Measurements from ENCODE around the gene PRRC2B. TPM values are rescaled to one million over a fixed set of nuclear protein-coding genes. Genes with fewer than 3 reads are reported as not detected.

The PRRC2B gene
- total and polyA plus RNA-seq, 2 of the 8 experiments (the other 6 are each of a cell fraction or from before 2014, with no cell fraction given), result 37.3 to 249 TPM

- no peak overlapping the region for H3K9ac ChIP-seq (replicated peaks in 1 of 4; ENCODE audit: extremely low read depth in 1 of 4, low read depth in 3 of 4, low read length in 3 of 4)
- H4K5ac ChIP-seq (ENCODE audit: insufficient read length, low read depth, low read length), result no peak overlapping the region
- H3K4me1 ChIP-seq (replicated peaks in 1 of 4; ENCODE audit: control insufficient read depth in 3 of 4, insufficient read depth in 4 of 4, low read length in 3 of 4), result no peaks in the 10 kb centered on the region
- H3K4me3 ChIP-seq (ENCODE audit: extremely low read depth in 1 of 4, insufficient read depth in 2 of 4, low read depth in 3 of 4, low read length in 4 of 4), result no peak overlapping the region; a peak in 1 of 8 replicates
- H3K4me2 ChIP-seq (ENCODE audit: insufficient read depth in 1 of 2, low read depth in 2 of 2, low read length in 2 of 2), result no peak overlapping the region
- no peak overlapping the region for H2BK12ac ChIP-seq (ENCODE audit: low read depth, low read length)
- H2AK5ac ChIP-seq (ENCODE audit: low read depth, low read length), result no peak overlapping the region
- WGBS, 2 experiments (ENCODE audit: extremely low coverage in 1 of 2, insufficient coverage in 1 of 2, insufficient read length in 1 of 2, insufficient replicate concordance in 2 of 2, low coverage in 1 of 2, low lambda C conversion rate in 2 of 2, missing lambda C conversion rate in 1 of 2), result 97% methylated on average over 6 of the region's 6 CpGs; no CpG with 5 or more reads in 1 of the 2 experiments
- no peak overlapping the region for H2BK120ac ChIP-seq (replicated peaks; ENCODE audit: low read depth, low read length)
- H4K91ac ChIP-seq (replicated peaks; ENCODE audit: insufficient read length, low read length), result no peak overlapping the region
- no peak overlapping the region for H2BK15ac ChIP-seq (ENCODE audit: low read length)
- H3K36me3 ChIP-seq (ENCODE audit: control insufficient read depth in 2 of 4, insufficient read depth in 4 of 4, low read length in 3 of 4), result peaks cover 52 to 91% (median 79%) of the 10 kb centered on the region in 4 experiments
- H4K20me1 ChIP-seq (replicated peaks in 1 of 2; ENCODE audit: control insufficient read depth in 1 of 2, insufficient read depth in 2 of 2, low read length in 2 of 2), result peaks cover 13 to 24% of the 10 kb centered on the region in 2 experiments
- no peak overlapping the region for H3K56ac ChIP-seq (replicated peaks; ENCODE audit: insufficient read length, low read depth, low read length)
- peaks cover 0 to 57% of the 10 kb centered on the region in 2 experiments; a peak in 2 of 4 replicates for H3K79me2 ChIP-seq (ENCODE audit: control insufficient read depth in 1 of 2, insufficient read depth in 2 of 2, low read length in 2 of 2)
- H3K18ac ChIP-seq (ENCODE audit: extremely low read depth, low read length), result no peak overlapping the region
- H2BK5ac ChIP-seq (ENCODE audit: low read depth, low read length), result no peak overlapping the region
- ChIA-PET POLR2A (ENCODE audit: partially characterized antibody) (interaction anchor here (1.1 kb wide), 1 partner anchor 51 kb away, joined by 3 read pairs; no protein-coding TSS in a partner anchor), CTCF (ENCODE audit: partially characterized antibody) (interaction anchor here (1.0 to 3.3 kb wide), 4 partner anchors 8 to 96 kb away, joined by 3 to 10 read pairs (median 4); no protein-coding TSS in a partner anchor)
- H3K9me3 ChIP-seq (ENCODE audit: insufficient read depth in 2 of 2, low read depth in 1 of 2, low read length in 1 of 2), result no peaks in the 10 kb centered on the region
- H3K79me1 ChIP-seq (ENCODE audit: low read depth, low read length), result peaks cover 13% of the 10 kb centered on the region
- no peak overlapping the region for H3K23ac ChIP-seq (ENCODE audit: insufficient read length)
- no peak overlapping the region for H2AFZ ChIP-seq (ENCODE audit: low read length)
- peak overlapping the region; percentile 62; the same call in 1 of the 2 replicates for H4K8ac ChIP-seq (ENCODE audit: extremely low read depth, insufficient read depth, low read length)
- FAIRE-seq (no peak), DNase-seq (ENCODE audit: low read depth in 1 of 2, low spot score in 2 of 2) (no peak)
- H2BK20ac ChIP-seq (ENCODE audit: low read length), result no peak overlapping the region
- no peaks in the 10 kb centered on the region for H3K27me3 ChIP-seq (replicated peaks in 1 of 4; ENCODE audit: control insufficient read depth in 3 of 4, extremely low read depth in 1 of 4, insufficient read depth in 3 of 4, low read length in 3 of 4)
- no peak overlapping the region for H3K14ac ChIP-seq (ENCODE audit: insufficient read length)
- H3K27ac ChIP-seq (ENCODE audit: low read depth, low read length), result no peak overlapping the region
- no peak overlapping the region for H3K4ac ChIP-seq (replicated peaks; ENCODE audit: insufficient read length, low read depth, low read length)
- no peaks in the 10 kb centered on the region for H3K23me2 ChIP-seq (ENCODE audit: low read depth, low read length)
- TF ChIP-seq HDAC2 (IDR thresholded peaks at IDR 0.05; ENCODE audit: borderline replicate concordance in 1 of 2, low read depth in 2 of 2, low read length in 2 of 2) (no peak), TCF12 (IDR thresholded peaks at IDR 0.05; ENCODE audit: low read depth, low read length) (no peak), CEBPB (IDR thresholded peaks at IDR 0.05; ENCODE audit: low read depth, low read length) (no peak), KDM4A (IDR thresholded peaks at IDR 0.05; ENCODE audit: low read depth, low read length, severe bottlenecking) (no peak), KDM1A (IDR thresholded peaks at IDR 0.05; ENCODE audit: borderline replicate concordance, low read length) (no peak), EP300 (IDR thresholded peaks at IDR 0.05; ENCODE audit: borderline replicate concordance in 1 of 2, low read depth in 2 of 2, low read length in 2 of 2) (no peak), TEAD4 (IDR thresholded peaks at IDR 0.05; ENCODE audit: low read depth, low read length) (no peak), GTF2F1 (IDR thresholded peaks at IDR 0.05; ENCODE audit: borderline replicate concordance, low read depth, low read length) (no peak), NRF1 (IDR thresholded peaks at IDR 0.05; ENCODE audit: low read depth, low read length) (no peak), SP1 (IDR thresholded peaks at IDR 0.05; ENCODE audit: low read depth, low read length) (no peak), EZH2 (IDR thresholded peaks at IDR 0.05; ENCODE audit: low read depth, low read length, severe bottlenecking) (no peak), POLR2AphosphoS5 (IDR thresholded peaks at IDR 0.05; ENCODE audit: low read depth, low read length) (no peak), RNF2 (IDR thresholded peaks at IDR 0.05; ENCODE audit: borderline replicate concordance, low read depth, low read length, missing control alignments, poor library complexity, severe bottlenecking) (no peak)
Measured at GRCh38 chr9:131469356-131469755, 75.5 kb downstream of the PRRC2B start.

Measured in H1 (cell line).